HG03575 (cell line): Measurements from ENCODE around the gene PAPSS2.
"Not testable (repeated sequence)": the region's sequence is repeated elsewhere in the genome, so short reads cannot be mapped to it uniquely, and the experiment has no call there.

Source experiments
- ATAC-seq: cut with Tn5 transposase; IDR thresholded peaks from one replicate; pipeline ENCODE4 v1.9.1; 2021; ENCODE audit not compliant: unreplicated experiment, insufficient number of reproducible peaks, low FRiP score; ENCODE audit errors: extremely low read depth

PAPSS2 gene

DNA sequence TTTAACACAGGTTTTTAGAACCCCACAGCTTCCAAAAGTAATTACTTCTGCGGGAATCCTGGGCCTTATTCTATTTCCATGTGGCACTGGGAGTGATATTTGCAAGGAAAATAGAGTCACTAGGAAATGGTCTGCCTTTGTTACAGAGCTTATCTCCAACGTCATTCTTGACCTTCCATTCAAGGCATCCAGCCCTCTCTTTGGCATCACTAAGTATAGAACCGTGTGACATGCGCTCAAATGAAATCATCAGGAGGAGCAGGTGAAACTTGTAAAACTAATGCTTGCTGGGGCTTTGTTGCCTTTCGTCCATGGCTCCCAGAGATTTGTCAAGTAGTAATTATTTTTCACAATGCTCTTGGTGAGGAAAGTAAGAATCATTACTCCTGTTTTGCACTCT is 73.4 kb downstream of the PAPSS2 start:
- no peak for ATAC-seq

DNA sequence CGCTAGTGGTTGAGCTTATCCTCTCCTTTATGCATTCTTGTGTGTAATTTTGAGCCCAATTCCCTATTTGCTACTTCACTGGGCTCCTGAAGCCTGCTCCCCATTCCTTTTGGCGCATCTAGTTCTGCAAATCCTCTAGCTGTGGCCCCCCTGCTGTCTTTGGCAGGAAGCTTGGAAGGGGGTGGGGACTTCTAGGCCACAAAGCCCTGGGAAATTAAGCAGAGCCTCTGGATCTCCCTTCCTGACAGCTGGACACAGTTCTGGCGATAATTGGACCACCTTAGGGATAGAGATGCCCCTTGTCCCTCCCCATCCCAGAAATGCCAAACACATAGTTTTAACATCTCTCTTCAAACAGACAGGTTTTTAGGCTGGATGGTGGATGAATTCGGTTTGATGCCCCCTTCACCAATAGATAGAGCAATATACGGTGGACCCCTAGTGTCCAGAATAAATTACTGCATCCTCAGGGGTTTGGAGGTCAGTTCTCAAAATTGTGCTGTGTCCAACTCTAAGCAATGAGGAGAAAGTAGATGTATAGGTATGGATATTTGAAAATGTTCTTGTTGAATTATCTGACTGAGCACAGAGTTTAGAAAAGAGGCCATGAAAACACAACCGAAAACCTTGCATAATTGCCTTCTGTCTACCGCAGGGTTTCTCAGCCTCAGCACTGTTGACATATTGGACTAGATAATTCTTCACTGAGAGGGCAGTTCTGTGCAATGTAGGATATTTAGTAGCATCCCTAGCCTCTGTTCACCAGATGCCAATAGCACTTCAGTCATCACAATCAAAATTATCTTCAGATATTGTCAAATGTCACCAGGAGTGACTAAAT is 75.5 kb downstream of the PAPSS2 start:
- ATAC-seq = no peak

DNA sequence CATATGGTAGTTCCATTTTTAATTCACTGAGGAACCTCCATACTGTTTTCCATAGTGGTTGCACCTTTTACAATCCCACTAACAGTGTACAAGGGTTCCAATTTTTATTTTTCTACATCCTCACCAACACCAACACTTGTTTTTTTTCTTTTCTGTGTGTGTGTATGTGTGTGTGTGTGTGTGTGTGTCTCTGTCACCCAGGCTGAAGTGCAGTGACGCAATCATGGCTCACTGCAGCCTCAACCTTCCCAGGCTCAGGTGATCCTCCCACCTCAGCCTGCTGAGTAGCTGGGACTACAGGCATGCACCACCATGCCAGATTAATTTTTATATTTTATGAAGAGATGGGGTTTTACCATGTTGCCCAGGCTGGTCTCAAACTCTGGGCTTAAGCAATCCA is 78.6 kb downstream of the PAPSS2 start:
- ATAC-seq = not testable (repeated sequence)

DNA sequence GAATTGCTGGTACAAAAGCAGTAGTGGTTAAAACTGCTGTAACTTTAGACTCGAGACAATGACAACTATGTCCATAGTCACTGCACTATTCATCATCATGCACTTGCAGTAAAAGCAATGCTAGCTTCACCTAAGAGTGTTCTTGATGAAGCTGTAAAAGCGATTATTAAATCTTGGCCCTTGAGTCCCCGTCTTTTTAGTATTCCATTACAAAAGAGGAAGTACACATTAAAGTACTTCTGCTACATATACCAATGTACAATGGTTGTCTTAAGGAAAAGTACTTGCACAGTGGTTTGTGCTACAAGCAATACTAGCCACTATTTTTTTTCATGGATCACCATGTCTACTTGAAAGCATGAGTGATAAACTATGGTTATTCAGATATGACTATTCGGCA is 80.0 kb downstream of the PAPSS2 start:
- no peak for ATAC-seq

DNA sequence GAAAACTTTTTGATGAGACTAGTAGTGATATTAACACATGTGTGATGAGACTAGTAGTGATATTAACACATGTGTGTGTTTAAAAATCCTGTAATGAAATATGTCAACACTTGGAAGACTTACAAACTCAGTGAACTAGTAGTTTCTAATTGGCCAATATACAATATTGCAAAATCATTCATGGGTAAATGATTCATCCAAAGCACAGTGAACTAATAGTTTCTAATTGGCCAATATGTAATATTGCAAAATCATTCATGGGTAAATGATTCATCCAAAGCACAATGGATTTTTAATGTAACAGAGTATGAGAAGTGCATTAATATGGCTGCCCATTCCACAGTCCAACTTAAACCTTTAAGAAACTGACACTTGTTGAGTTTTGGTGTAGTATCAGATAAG is 80.6 kb downstream of the PAPSS2 start:
- no peak for ATAC-seq

DNA sequence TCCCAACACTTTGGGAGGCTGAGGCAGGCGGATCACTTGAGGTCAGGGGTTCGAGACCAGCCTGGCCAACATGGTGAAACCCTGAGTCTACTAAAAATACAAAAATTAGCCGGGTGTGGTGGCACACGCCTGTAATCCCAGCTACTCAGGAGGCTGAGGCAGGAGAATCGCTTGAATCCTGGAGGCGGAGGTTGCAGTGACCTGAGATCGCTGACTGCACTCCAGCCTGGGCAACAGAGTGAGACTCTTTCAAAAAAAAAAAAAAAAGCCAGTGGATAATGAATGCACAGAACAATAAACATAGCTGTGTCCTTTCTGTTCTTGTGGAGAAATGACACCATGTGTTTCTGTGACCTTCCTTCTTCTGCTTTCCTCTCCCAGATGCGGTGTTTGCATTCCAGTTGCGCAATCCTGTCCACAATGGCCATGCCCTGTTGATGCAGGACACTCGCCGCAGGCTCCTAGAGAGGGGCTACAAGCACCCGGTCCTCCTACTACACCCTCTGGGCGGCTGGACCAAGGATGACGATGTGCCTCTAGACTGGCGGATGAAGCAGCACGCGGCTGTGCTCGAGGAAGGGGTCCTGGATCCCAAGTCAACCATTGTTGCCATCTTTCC is 83.4 kb downstream of the PAPSS2 start:
- ATAC-seq = not testable (repeated sequence)

DNA sequence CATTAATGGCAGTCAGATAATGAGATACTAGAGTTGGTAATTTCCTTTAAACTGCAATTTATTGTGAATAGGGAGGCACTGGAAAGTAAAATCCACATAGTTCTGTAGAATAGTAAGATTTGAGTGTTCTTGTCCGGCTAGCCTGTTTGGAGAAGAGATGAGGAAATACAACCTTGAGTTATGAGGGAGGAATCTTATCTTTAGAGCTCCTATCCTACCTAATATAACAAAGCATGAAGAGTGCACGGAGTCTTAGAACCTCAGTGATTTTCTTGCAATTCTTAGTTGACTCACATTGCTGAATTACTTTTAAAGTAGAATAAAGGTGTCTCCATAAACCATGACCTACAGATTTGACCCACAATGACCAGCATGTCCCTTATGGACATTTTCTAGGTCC is 84.9 kb downstream of the PAPSS2 start:
- ATAC-seq = no peak

DNA sequence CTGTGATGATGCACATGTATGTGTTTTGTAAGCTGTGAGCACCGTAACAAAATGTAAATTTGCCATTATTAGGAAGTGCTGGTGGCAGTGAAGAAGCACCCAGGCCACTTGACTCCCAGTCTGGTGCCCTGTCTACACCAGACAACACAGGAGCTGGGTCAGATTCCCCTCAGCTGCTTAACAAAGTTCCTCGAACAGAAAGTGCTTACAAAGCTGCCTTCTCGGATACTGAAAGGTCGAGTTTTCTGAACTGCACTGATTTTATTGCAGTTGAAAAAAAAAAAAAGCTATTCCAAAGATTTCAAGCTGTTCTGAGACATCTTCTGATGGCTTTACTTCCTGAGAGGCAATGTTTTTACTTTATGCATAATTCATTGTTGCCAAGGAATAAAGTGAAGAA is 87.2 kb downstream of the PAPSS2 start:
- no peak for ATAC-seq

DNA sequence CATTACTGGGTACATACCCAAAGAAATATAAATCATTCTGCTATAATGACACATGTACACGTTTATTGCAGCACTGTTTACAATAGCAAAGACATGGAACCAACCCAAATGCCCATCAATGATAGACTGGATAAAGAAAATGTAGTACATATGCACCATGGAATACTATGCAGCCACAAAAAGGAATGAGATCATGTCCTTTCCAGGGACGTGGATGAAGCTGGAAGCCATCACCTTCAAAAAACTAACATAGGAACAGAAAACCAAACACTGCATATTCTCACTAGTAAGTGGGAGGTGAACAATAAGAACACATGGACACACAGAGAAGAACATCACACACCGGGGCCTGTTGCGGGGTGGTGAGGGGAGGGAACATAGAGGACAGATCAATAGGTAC is 88.6 kb downstream of the PAPSS2 start:
- not testable (repeated sequence) for ATAC-seq

DNA sequence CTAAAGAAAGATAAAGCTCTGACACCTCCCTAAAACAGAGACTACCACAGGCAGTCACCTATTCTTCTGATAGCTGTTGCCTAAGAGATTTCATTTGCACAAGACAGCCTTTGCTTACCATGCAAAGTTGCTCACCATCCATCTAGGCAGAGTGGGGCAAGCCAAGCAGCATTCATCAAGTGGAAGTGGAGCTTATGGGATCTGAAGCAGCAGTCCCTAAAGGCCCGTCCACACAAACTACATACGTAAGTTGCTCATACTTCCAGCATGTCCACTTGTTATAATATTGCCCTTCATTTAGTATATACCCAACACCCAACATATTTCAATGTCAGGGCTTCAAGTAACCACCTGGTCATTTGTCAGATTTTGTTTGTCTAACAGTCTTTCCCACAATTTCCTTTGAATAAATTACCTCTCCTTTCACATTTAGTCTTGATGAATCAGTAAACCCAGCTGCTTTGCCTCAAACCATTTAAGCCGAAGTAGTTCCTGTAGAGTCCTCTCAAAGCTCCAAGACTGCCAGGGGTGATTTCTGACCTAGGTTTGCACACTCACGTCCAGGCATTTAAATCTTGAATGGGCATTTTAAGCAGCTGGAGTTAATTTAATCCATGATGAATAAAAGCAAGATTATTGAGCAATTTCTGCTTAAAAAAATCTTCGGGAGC is 90.5 kb downstream of the PAPSS2 start:
- no peak for ATAC-seq

DNA sequence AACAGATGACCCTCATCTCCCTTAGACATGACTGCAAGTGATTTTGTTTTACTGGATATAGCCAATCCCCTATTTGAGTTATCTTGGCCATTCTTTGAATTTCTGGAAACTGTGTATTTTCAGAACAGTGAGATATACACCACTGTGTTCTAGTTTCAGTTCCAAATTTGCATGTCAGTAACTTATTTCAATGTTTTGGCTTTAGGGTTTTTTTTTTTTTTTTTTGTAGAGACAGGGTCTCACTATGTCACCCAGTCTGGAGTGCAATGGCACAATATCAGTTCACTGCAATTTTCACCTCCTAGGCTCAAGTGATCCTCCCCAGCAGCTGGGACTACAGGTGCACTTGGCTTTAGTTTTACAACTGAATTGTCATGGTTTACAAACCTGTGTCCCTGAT is 91.1 kb downstream of the PAPSS2 start:
- no peak for ATAC-seq

DNA sequence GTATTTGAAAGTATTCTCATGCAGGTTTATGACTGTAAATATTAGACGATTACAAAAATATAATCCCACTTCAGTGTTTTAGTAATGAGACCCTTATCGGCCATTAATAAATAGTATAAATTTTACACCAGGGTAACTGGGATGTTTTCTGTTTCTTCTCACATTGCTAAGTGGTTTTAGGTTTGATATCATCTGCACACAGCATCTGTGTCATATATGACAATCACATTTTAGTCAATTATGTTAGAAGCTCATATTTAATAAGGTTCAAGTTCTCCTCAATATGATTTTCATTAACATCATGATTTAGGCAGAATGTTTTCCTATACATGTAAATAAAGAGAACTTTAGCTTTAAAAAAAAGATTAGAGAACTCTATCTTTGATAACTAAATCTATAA is 91.6 kb downstream of the PAPSS2 start:
- ATAC-seq = no peak

DNA sequence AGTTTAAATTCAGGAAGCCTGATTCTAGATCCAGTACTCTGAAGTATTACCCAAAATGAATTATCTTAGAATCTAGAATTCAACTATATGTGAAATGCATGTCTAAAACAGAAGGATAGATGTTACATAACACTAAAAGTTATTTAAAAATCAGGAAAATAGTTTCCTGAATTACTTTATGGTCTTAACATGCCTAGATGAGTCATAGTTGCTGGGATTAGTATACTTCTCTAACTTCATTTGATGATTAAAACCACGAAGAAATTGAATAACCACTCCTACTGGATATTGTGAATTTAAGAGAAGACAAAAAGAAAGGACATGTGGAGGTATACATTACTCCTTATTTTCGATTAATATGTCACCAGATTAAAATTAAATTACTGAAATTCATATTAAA is 92.9 kb downstream of the PAPSS2 start:
- ATAC-seq = no peak

DNA sequence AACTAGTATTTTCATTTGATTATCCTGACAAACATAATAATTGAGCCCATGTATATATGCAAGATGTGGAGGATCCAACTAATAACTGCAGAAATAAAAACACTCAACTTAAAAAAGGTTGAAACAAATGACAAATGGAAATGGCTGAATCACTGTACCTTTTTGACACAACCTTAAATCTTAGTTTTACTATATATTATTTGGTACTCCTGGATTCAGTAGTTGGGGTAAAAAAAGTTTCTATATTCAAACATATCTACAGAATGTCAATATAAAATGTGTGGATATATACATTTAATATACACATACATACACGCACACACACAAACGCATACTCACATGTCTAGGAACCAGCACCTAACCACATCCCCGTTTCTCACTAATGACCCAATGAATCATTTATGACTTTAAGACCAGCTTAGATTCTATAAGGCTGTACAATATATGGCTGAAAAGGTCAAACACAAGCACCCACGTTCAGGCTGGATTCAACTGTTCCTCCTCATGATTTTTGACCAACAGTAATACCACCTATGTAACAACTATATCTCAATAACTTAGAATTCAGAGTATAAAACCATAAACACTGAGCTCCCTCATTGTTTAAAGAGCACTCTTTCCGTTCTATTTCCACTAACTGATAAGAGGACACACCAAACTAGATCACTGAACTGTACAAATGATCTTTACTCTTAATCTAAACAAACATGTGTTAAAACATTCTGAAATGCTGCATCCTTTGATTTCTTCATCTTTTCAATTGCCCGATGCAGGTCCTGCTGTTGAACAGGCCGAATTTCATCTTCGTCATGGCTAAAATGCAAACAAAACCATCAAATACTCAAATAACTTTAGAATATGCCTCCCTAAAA is 94.6 kb downstream of the PAPSS2 start:
- no peak for ATAC-seq

DNA sequence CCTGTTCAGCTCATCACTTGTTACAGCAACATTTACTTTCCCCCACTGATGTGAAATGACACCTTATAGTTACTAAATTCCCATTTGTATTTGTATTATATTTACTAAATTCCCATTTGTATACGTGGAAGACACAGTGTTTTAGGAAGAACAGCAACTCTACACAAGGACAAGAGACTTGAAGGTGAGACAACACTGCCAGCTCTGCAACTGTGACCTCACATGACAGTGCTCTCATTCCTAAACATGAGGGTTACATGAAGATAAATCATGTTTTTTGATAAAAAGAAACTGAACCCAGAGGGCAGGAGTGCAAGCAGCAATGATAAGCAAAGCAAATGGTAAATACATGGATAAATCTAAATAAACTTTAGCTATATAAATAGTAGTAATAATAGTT is 98.0 kb downstream of the PAPSS2 start:
- ATAC-seq = no peak

DNA sequence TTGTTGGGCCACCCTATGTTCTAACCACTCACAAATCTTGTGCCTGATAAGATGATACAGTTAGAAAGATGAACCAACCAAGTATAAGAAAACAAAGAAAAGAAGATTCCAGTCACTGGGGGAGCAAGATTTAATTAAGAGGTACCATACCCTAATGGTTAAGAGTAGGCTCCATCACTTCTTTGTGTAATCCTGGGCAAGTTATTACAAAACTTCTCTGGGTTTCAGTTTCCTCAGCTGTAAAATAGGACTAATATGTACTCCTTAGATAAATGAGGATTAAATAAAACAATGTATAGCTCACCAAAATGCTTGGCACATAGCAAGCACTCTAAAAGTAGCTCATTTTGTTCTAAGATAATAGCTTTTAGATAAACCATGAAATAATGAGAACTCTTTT is 99.9 kb downstream of the PAPSS2 start:
- ATAC-seq = no peak

DNA sequence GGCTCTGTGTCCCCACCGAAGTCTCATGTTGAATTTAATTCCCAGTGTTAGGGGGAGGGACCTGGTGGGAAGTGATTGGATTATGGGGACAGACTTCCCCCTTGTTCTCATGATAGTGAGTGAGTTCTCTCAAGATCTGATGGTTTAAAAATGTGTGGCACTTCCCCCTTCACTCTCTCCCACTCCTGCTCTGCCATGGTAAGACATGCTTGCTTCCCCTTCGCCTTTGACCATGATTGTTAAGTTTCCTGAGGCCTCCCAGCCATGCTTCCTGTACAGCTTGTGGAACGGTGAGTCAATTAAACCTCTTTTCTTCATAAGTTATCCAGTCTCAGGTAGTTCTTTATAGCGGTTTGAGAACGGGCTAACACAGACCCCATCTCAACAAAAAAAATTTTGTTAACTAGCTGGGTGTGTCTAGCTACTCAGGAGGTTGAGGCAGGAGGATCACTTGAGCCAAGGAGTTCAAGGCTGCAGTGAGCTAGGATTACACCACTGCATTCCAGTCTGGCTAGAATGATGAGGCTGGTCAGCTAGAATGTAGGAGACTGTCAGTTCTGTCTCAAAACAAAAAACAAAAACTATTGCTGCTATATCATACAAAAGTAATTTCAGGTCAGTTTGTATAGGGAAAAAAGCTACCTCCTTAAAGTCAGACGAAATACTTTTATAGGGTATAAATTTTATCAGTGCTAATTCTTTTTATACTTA is 100.7 kb downstream of the PAPSS2 start:
- ATAC-seq = no peak

DNA sequence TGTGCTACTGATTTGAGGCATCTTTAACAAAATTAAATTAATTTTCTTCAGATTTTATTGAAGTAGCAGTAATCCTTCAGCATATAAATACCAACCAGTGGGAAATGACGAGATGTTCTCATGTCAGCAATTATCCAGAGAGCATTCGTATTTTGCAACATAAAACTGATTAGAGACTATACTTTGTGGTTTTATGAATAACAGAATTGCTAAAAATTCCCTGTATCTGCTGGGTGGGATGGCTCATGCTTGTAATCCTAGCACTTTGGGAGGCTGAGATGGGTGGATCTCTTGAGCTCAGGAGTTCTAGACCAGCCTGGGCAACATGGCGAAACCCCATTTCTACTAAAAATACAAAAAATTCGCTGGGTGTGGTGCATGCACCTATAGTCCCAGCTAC is 101.5 kb downstream of the PAPSS2 start:
- ATAC-seq = no peak

DNA sequence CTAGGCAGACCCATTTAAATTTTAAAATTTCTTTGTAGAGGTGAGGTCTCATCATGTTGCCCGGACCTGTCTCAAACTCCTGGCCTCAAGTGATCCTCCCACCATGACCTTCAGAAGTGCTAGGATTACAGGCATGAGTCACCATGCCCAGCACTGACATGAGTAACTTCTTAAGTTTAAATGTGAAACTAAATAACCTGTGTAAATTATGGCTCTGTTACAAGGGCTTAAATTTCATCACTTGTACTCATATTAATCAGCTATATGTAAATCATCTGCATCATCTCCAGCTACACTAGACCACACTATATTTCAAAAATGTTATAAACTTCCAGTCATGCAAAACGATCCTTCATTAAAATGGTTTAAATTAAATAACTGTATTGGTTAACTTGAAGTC is 102.2 kb downstream of the PAPSS2 start:
- ATAC-seq = no peak
